ENCODE results near the gene TPO. TPM values are rescaled to one million over a fixed set of nuclear protein-coding genes. Genes with fewer than 3 reads are reported as not detected.

TPO gene
- total RNA-seq, 2 donors from 2014 or later = 0.80 to 0.94 TPM

GRCh38 chr2:1371082-1371481 is 42.2 kb upstream of the TPO start:
- no peaks in the 10 kb centered on the region for H3K4me1 ChIP-seq
- H3K27me3 ChIP-seq = no peaks in the 10 kb centered on the region
- DNase-seq = no peak
- TF ChIP-seq CTCF (IDR thresholded peaks at IDR 0.05) = no peak
- no peaks in the 10 kb centered on the region for H3K36me3 ChIP-seq
- no peak overlapping the region for H3K4me3 ChIP-seq
- intact Hi-C loops (cut with DNase I) = no loop called here
- no peak overlapping the region for H3K9ac ChIP-seq (ENCODE audit: low read depth in 2 of 2, low read length in 2 of 2)
- H3K27ac ChIP-seq = no peak overlapping the region
- no peaks in the 10 kb centered on the region for H3K9me3 ChIP-seq

GRCh38 chr2:1373830-1374229 is 39.4 kb upstream of the TPO start:
- no peaks in the 10 kb centered on the region for H3K36me3 ChIP-seq
- no peaks in the 10 kb centered on the region for H3K27me3 ChIP-seq
- no peaks in the 10 kb centered on the region for H3K4me1 ChIP-seq
- no peak overlapping the region for H3K27ac ChIP-seq
- no peak for TF ChIP-seq CTCF (IDR thresholded peaks at IDR 0.05)
- no peaks in the 10 kb centered on the region for H3K9me3 ChIP-seq
- no peak overlapping the region for H3K4me3 ChIP-seq
- intact Hi-C loops (cut with DNase I) = no loop called here
- DNase-seq = no peak
- H3K9ac ChIP-seq (ENCODE audit: low read depth in 2 of 2, low read length in 2 of 2) = no peak overlapping the region

GRCh38 chr2:1374287-1374686 is 39.0 kb upstream of the TPO start:
- no peak overlapping the region for H3K27ac ChIP-seq
- H3K9me3 ChIP-seq = no peaks in the 10 kb centered on the region
- intact Hi-C loops (cut with DNase I) = no loop called here
- H3K9ac ChIP-seq (ENCODE audit: low read depth in 2 of 2, low read length in 2 of 2) = no peak overlapping the region
- no peaks in the 10 kb centered on the region for H3K4me1 ChIP-seq
- no peaks in the 10 kb centered on the region for H3K27me3 ChIP-seq
- no peak overlapping the region for H3K4me3 ChIP-seq
- TF ChIP-seq CTCF (IDR thresholded peaks at IDR 0.05) = no peak
- H3K36me3 ChIP-seq = no peaks in the 10 kb centered on the region
- DNase-seq = no peak

- intact Hi-C loops (cut with DNase I) = no loop called here
- TF ChIP-seq CTCF (IDR thresholded peaks at IDR 0.05) = no peak
Observed at GRCh38 chr2:1375794-1376193, 37.5 kb upstream of the TPO start.

GRCh38 chr2:1377473-1377872 is 35.8 kb upstream of the TPO start:
- Histone ChIP-seq H3K27me3 (no peaks in the 10 kb centered on the region), H3K27ac (no peak overlapping the region), H3K9me3 (no peaks in the 10 kb centered on the region), H3K4me3 (no peak overlapping the region), H3K9ac (ENCODE audit: low read depth in 2 of 2, low read length in 2 of 2) (no peak overlapping the region), H3K4me1 (no peaks in the 10 kb centered on the region), H3K36me3 (no peaks in the 10 kb centered on the region)
- DNase-seq = no peak
- no peak for TF ChIP-seq CTCF (IDR thresholded peaks at IDR 0.05)
- intact Hi-C loops (cut with DNase I) = no loop called here

More at GRCh38 chr2:1375794-1376193, 37.5 kb upstream of the TPO start:
- Histone ChIP-seq H3K9me3 (no peaks in the 10 kb centered on the region), H3K36me3 (no peaks in the 10 kb centered on the region), H3K27me3 (no peaks in the 10 kb centered on the region), H3K4me3 (no peak overlapping the region), H3K27ac (no peak overlapping the region), H3K4me1 (no peaks in the 10 kb centered on the region), H3K9ac (ENCODE audit: low read depth in 2 of 2, low read length in 2 of 2) (no peak overlapping the region)
- DNase-seq = no peak
